ENCODE measurements around the gene GSKIP.

The GSKIP gene

DNA sequence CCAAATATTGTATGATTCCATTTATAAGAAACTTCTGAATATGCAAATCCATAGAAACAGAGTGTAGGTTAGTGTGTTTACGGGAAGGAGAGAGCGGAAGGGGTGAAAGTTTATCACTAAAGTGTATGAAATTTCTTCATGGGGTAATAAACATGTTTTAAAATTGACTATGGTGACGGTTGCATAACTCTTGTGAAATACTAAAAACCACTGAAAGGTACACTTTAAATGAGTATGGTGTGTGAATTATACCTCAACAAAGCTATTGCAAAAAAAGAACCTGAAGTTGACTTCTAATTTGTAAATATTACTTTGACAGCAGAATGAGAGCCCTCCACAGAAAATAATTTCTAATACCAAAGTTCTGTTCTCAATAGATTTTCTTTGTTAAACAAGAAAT, 47.2 kb upstream of the GSKIP start:
- no peaks in the 10 kb centered on the region for H3K9me3 ChIP-seq (ENCODE audit: control insufficient read depth, insufficient read depth, low read depth, low read length)
- no peaks in the 10 kb centered on the region for H3K4me1 ChIP-seq (ENCODE audit: control insufficient read depth, insufficient read depth, low read length)
- no peak overlapping the region for H3K4me3 ChIP-seq (ENCODE audit: low read depth, low read length)
- ChIA-PET CTCF (no interaction called here), POLR2A (no interaction called here)
- no peak overlapping the region for H3K27ac ChIP-seq (ENCODE audit: extremely low read depth, low read depth, low read length)
- TF ChIP-seq ZBTB20 (tag by site-specific recombination; IDR thresholded peaks at IDR 0.05), result no peak
- no peak for TF ChIP-seq GLI4 (tag by site-specific recombination; IDR thresholded peaks at IDR 0.05)
- no peak for TF ChIP-seq ZNF335 (tag by site-specific recombination; conservative IDR thresholded peaks at IDR 0.05)
- no peak for TF ChIP-seq ZNF10 (tag by site-specific recombination; IDR thresholded peaks at IDR 0.05)
- no peak for TF ChIP-seq PBX3 (CRISPR knock-in tag; IDR thresholded peaks at IDR 0.05)
- TF ChIP-seq ZNF530 (tag by site-specific recombination; IDR thresholded peaks at IDR 0.05; ENCODE audit: low read depth), result no peak
- TF ChIP-seq, protein P1, sequence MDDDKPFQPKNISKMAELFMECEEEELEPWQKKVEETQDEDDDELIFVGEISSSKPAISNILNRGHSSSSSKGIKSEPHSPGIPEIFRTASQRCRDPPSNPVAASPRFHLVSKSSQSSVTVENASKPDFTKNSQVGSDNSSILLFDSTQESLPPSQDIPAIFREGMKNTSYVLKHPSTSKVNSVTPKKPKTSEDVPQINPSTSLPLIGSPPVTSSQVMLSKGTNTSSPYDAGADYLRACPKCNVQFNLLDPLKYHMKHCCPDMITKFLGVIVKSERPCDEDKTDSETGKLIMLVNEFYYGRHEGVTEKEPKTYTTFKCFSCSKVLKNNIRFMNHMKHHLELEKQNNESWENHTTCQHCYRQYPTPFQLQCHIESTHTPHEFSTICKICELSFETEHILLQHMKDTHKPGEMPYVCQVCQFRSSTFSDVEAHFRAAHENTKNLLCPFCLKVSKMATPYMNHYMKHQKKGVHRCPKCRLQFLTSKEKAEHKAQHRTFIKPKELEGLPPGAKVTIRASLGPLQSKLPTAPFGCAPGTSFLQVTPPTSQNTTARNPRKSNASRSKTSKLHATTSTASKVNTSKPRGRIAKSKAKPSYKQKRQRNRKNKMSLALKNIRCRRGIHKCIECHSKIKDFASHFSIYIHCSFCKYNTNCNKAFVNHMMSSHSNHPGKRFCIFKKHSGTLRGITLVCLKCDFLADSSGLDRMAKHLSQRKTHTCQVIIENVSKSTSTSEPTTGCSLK (tag by site-specific recombination; IDR thresholded peaks at IDR 0.05), result no peak
- TF ChIP-seq GLI2 (tag by site-specific recombination; IDR thresholded peaks at IDR 0.05; ENCODE audit: borderline replicate concordance, low read depth), result no peak
- no peak for TF ChIP-seq ZFP37 (tag by site-specific recombination; IDR thresholded peaks at IDR 0.05)
- TF ChIP-seq ZFP3 (tag by site-specific recombination; IDR thresholded peaks at IDR 0.05; ENCODE audit: low read depth), result no peak
- TF ChIP-seq KLF7 (tag by site-specific recombination; IDR thresholded peaks at IDR 0.05; ENCODE audit: borderline replicate concordance), result no peak
- peaks cover 33 to 68% of the 10 kb centered on the region in 2 experiments for H3K36me3 ChIP-seq (ENCODE audit: control insufficient read depth in 2 of 2, insufficient read depth in 1 of 2, low read length in 2 of 2)

GRCh38 chr14:96318836-96319235, 44.5 kb upstream of the GSKIP start:
- no peak overlapping the region for H3K4me3 ChIP-seq (ENCODE audit: low read depth, low read length)
- CTCF ChIA-PET, result no interaction called here
- no peaks in the 10 kb centered on the region for H3K4me1 ChIP-seq (ENCODE audit: control insufficient read depth, insufficient read depth, low read length)
- TF ChIP-seq ZNF677 (tag by site-specific recombination; IDR thresholded peaks at IDR 0.05) (no peak), ZNF529 (tag by site-specific recombination; IDR thresholded peaks at IDR 0.05; ENCODE audit: insufficient replicate concordance) (no peak), ZNF623 (tag by site-specific recombination; IDR thresholded peaks at IDR 0.05) (no peak), SP3 (tag by site-specific recombination; IDR thresholded peaks at IDR 0.05) (no peak), GLI2 (tag by site-specific recombination; IDR thresholded peaks at IDR 0.05; ENCODE audit: borderline replicate concordance, low read depth) (no peak), ZFP3 (tag by site-specific recombination; IDR thresholded peaks at IDR 0.05; ENCODE audit: low read depth) (no peak), ZNF146 (tag by site-specific recombination; IDR thresholded peaks at IDR 0.05) (no peak), HOXD13 (CRISPR knock-in tag; IDR thresholded peaks at IDR 0.05; ENCODE audit: borderline replicate concordance) (no peak), ZNF140 (tag by site-specific recombination; IDR thresholded peaks at IDR 0.05) (no peak), KLF16 (tag by site-specific recombination; IDR thresholded peaks at IDR 0.05) (no peak)
- TF ChIP-seq, protein P2, sequence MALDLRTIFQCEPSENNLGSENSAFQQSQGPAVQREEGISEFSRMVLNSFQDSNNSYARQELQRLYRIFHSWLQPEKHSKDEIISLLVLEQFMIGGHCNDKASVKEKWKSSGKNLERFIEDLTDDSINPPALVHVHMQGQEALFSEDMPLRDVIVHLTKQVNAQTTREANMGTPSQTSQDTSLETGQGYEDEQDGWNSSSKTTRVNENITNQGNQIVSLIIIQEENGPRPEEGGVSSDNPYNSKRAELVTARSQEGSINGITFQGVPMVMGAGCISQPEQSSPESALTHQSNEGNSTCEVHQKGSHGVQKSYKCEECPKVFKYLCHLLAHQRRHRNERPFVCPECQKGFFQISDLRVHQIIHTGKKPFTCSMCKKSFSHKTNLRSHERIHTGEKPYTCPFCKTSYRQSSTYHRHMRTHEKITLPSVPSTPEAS (tag by site-specific recombination; IDR thresholded peaks at IDR 0.05), result no peak
- peaks cover 34 to 78% of the 10 kb centered on the region in 2 experiments for H3K36me3 ChIP-seq (ENCODE audit: control insufficient read depth in 2 of 2, insufficient read depth in 1 of 2, low read length in 2 of 2)
- H3K27ac ChIP-seq (ENCODE audit: extremely low read depth, low read depth, low read length), result no peak overlapping the region
- no peaks in the 10 kb centered on the region for H3K9me3 ChIP-seq (ENCODE audit: control insufficient read depth, insufficient read depth, low read depth, low read length)
- POLR2A ChIA-PET, result no interaction called here
